Measurements from ENCODE around the gene ZNF442.
"Not testable (repeated sequence)": the region's sequence is repeated elsewhere in the genome, so short reads cannot be mapped to it uniquely, and the experiment has no call there.

ZNF442 gene

GRCh38 chr19:12365236-12366162, at the start of gene ZNF442:
Gene ZNF442 (minus strand): TSS chr19:12365683. CDS start chr19:12363631, 2,052 bp downstream.
- peak; percentile 83 for DNase-seq

GRCh38 chr19:12411893-12412292, 46.4 kb upstream of the ZNF442 start:
- DNase-seq: no peak

GRCh38 chr19:12400633-12401502, 35.4 kb upstream of the ZNF442 start, which contains the start of gene ZNF799:
Gene ZNF799 (minus strand): TSS chr19:12401271. CDS start chr19:12401070, 201 bp downstream.
- peak; percentile 79 for DNase-seq

- peak; percentile 44 for DNase-seq
Measured at GRCh38 chr19:12399901-12400632, 34.6 kb upstream of the ZNF442 start.

DNA sequence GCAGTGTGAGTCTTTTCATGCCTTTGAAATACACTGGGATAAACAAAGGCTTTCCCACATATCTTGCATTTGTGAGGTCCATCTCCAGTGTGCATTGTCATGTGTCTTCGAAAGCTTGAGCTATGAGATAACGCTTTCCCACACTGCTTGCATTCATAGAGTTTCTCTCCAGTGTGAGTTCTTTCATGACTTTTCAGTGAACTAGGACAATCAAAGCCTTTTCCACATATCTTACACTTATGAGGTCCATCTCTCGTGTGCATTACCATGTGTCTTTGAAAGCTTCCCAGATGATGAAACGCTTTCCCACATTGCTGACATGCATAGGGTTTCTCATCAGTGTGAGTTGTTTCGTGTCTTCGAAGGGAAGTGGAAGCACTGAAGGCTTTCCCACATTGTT, 25.7 kb upstream of the ZNF442 start:
- DNase-seq: not testable (repeated sequence)

DNA sequence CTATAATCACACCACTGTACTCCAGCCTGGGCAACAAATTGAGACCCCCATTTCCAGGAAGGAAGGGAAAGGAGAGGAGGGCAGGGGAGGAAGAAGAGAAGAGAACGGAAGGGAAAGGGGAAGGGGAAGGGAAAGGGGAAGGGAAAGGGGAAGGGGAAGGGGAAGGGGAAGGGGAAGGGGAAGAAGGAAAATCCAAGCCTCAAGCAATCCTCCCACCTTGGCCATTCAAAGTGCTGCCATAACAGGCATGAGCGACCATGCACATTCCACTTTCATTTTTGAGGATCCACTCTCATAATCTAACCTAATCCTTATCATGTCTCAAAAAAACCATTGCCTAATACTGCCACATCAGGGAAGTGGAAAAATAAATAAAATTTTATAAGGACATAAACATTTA, 20.9 kb upstream of the ZNF442 start:
- not testable (repeated sequence) for DNase-seq

GRCh38 chr19:12380444-12380737, 14.9 kb upstream of the ZNF442 start:
- DNase-seq: no peak

DNA sequence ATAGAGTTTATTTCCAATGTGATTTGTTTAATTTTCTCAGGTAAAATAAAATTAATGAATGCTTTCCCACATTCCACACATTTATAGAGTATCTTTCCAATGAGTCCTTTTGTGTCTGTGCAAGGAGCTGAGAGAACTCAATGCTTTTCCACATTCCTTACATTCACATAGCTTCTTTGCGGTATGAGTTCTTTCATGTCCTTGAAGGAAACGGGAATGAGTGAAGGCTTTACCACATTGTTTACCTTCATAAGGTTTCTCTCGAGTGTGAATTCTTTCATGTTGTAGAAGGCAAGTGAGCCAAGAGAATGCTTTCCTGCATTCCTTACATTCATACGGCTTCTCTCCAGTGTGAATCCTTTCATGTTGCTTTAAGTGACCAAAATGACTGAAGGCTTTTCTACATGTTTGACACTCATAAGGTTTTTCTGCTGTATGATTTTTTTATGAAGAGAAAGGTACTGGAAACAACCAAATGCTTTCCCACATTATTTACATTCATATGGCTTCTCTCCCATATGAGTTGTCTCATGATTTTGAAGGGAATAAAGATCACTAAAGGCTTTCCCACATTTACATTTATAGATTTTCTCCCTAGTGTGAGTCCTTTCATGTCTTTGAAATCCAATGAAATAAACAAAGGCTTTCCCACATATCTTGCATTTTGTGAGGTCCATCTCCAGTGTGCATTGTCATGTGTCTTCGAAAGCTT, 14.4 kb upstream of the ZNF442 start:
- no peak for DNase-seq

DNA sequence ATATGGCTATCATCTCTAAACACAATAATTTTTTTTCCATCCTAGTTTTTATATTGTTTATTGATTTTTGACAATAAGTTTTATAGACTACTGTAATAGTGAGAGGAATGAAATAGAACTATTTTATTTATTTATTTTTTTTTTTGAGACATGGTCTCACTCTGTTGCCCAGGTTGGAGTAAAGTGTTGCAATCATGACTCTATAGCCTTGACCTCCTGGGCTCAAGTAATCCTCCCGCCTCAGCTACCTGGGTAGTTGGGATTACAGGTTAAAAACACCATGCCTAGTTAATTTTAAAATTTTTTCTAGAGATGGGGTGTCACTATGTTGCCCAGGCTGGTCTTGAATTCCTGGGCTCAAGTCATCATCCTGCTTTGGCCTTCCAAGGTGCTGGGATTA, 8.5 kb upstream of the ZNF442 start:
- no peak for DNase-seq

- no peak for DNase-seq
Measured at GRCh38 chr19:12364391-12365235, 870 bp downstream of the ZNF442 start.

DNA sequence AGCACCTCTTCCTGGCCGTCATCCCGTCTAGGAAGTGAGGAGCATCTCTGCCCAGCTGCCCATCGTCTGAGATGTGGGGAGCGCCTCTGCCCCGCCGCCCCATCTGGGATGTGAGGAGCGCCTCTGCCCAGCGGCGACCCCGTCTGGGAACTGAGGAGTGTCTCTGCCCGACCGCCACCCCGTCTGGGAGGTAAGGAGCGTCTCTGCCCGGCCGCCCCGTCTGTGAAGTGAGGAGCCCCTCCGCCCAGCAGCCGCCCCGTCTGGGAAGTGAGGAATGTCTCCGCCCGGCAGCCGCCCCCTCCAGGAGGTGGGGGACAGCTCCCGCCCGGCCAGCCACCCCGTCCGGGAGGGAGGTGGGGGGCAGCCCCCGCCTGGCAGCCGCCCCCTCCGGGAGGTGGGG, 3.2 kb downstream of the ZNF442 start:
- not testable (repeated sequence) for DNase-seq

- no peak for DNase-seq
Measured at GRCh38 chr19:12353375-12353774, 12.1 kb downstream of the ZNF442 start.

DNA sequence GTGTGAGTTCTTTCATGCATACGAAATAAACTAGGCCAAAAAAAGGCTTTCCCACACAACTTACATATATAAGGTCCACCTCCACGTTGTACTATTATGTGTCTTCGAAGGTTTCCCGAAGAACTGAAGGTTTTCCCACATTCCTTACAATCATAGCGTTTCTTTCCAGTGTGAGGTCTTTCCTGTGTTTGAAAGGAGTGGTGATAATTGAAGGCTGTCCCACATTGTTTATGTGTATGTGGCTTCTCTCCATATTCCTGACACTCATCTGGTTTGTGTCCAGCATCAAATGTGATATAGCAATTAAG, 14.6 kb downstream of the ZNF442 start:
- DNase-seq: no peak

DNA sequence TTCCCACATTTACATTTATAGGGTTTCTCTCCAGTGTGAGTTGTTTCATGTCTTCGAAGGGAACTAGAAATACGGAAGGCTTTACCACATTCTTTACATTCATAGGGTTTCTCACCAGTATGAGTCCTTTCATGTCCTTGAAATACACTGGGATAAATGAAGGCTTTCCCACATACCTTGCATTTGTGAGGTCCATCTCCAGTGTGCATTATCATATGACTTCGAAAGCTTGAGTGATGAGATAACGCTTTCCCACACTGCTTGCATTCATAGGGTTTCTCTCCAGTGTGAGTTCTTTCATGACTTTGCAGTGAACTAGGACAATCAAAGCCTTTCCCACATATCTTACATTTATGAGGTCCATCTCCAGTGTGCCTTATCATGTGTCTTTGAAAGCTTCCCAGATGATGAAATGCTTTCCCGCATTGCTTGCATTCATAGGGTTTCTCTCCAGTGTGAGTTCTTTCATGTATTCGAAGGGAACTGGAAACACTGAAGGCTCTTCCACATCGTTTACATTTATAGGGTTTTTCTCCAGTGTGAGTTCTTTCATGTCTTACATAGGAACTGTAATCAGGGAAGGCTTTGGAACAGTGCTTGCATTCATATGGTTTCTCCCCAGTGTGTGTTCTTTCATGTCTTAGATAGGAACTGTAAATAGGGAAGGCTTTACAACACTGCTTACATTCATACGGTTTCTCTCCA, 15.1 kb downstream of the ZNF442 start:
- DNase-seq: no peak

DNA sequence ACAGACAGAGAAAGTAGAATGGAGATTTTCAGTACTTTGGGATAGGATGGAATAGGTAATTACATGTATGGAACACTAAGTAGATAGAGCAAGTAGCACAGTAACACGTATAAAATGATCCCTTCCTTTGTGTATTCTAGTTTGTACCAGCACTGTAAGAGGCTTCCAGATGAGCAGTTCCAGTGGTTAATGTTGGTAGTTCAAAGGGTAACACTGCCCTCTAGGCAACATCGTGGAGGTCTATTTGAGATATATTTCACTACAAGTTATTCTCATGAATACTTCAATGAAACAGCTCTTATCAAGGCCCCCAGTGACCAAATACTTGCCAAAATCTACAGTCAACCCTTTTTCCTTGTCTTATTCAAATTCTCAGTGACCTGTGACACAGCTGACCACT, 18.6 kb downstream of the ZNF442 start:
- no peak for DNase-seq

GRCh38 chr19:12345197-12345596, 20.3 kb downstream of the ZNF442 start:
- DNase-seq: no peak

GRCh38 chr19:12333162-12334159, 32.0 kb downstream of the ZNF442 start, which contains the start of gene ZNF563:
Gene ZNF563 (minus strand): TSS chr19:12333633. CDS start chr19:12333482, 151 bp downstream.
- DNase-seq: peak; percentile 98

GRCh38 chr19:12331211-12331941, 34.1 kb downstream of the ZNF442 start:
- DNase-seq: peak; percentile 80

DNA sequence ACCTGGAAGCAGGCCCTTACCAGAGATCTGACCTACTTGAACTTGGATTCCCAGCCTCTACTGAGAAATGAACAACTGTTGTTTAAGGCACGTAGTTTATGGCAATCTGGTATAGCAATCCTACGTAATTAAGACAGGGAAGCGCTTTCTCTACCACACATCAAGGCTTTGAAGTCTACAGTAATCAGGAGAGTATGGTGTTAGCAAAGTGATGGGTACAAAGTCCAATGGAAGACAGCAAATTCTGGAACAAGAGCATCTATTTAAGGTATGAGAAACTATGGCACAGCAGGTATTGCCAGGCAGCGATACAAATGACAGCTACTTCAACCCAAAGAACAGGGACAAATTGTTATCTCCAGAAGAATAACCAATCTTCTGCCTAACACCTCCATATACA, 35.1 kb downstream of the ZNF442 start:
- DNase-seq: no peak
